GM12874 (cell line): ENCODE measurements around the gene MTRR.
A peak's percentile ranks its signal among the peaks of the same experiment; 100 is the strongest.

Source experiments
- TF ChIP-seq, protein P1 (sequence below): IDR thresholded peaks from 2 replicates; pipeline ENCODE4 v1.5.1; 2011; ENCODE audit warnings: low read depth, mild to moderate bottlenecking, control low read depth, low read length, moderate library complexity; ENCODE audit not compliant: insufficient read depth

The MTRR gene

DNA sequence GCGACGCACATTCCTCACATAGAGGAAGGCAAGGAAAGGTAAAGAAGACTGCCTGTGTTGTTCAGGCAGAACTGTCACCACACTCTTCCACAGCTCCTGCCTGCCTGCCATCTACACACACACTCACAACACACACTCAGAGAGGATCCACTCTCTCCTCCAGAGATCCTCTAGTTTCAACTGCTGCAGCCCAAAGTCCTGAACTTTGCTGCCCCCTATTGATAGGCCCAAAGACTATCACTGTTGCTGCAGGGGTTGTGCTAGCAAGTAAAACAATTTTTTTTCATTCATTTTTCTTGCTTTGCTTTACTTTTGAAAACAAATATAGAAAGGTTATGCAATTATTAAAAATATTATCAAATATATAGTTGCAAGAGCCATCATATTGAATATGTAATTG lies 12.1 kb upstream of the MTRR start:
- TF ChIP-seq, protein P1, sequence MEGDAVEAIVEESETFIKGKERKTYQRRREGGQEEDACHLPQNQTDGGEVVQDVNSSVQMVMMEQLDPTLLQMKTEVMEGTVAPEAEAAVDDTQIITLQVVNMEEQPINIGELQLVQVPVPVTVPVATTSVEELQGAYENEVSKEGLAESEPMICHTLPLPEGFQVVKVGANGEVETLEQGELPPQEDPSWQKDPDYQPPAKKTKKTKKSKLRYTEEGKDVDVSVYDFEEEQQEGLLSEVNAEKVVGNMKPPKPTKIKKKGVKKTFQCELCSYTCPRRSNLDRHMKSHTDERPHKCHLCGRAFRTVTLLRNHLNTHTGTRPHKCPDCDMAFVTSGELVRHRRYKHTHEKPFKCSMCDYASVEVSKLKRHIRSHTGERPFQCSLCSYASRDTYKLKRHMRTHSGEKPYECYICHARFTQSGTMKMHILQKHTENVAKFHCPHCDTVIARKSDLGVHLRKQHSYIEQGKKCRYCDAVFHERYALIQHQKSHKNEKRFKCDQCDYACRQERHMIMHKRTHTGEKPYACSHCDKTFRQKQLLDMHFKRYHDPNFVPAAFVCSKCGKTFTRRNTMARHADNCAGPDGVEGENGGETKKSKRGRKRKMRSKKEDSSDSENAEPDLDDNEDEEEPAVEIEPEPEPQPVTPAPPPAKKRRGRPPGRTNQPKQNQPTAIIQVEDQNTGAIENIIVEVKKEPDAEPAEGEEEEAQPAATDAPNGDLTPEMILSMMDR = peak; percentile 63

GRCh38 chr5:7857361-7857760 lies 11.6 kb upstream of the MTRR start:
- TF ChIP-seq, protein P1 = no peak

DNA sequence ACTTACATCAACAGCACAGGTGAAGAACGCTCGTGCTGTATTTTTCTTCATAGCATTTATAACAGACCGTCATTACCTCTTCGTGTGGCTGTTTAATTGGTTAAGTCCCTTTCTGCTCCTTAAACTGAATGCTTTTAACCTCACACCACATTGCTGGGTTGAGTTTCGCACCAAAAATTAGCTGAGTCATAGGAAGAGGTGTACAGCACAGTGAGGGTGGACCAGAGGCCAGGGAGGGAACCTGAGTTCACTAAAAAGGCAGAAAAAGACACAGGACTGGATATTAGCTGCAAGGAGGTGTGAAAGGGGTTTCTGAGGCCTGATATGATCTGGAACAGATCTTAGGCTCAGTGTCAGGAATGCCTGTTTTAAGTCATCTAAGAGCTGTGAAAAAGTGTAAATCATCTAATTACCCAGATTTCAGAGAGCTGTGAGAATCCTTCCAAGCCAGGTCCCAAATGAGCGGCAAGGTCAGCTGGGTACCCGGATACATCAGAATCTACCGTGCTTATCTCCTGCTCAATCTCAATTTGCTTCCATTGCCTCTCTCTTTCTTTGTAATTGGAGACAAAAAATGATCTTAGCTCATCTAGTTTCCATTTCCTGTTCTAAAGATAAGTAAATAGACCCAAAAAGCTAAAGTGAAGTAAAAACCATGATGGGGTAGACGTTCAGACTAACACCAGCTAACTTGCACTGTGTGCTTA lies 10.9 kb upstream of the MTRR start:
- TF ChIP-seq, protein P1 = no peak

DNA sequence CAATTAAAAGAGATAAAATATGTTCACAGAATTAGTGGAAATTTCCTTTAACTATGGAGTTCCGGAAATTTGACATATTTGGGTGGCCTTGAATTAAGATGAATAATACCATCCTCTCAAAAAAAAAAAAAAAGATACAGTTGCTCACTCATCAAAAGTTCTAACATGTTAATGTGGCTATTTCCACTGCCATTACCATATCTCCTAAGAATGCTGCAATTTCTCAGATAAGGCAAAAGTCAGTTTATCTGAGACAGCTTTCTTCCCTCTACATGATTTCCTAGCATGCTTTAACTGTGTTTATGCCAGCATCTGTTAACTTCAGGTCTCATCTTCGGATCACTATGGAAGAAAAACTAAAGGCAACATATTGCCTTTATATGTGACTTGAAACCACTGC lies 2.8 kb upstream of the MTRR start:
- TF ChIP-seq, protein P1 = no peak

- TF ChIP-seq, protein P1 = no peak
Measured at GRCh38 chr5:7867260-7867659, 1.7 kb upstream of the MTRR start.

DNA sequence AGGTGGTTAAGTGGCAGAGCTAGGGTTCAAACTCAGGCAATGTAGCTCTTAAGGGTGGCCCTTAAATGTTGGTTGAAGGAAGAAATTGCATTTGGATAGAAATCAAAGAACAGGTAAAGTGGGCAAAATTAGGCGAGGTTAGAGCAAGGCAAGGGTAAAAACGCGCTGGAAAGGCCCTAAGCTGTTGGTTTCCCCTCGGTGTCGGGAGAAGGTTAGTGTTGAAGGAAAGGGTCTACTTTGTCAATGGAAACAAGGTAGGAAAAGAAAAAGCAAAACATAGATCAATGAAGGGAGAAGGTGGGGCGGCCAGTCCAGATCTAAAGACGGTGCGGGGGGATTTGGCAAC lies 548 bp upstream of the MTRR start:
- TF ChIP-seq, protein P1 = no peak

GRCh38 chr5:7869474-7870136 lies 657 bp downstream of the MTRR start:
- TF ChIP-seq, protein P1 = no peak
